GM23248 (cell line): ENCODE measurements around the gene MED8. TPM values are rescaled to one million over a fixed set of nuclear protein-coding genes. Genes with fewer than 3 reads are reported as not detected.
A peak's percentile ranks its signal among the peaks of the same experiment; 100 is the strongest.
"Not testable (repeated sequence)": the region's sequence is repeated elsewhere in the genome, so short reads cannot be mapped to it uniquely, and the experiment has no call there.

Source experiments
- DNase-seq: peaks from one replicate; pipeline ENCODE4 v3.0.0-alpha.2; 2015
- H2AFZ ChIP-seq: fragments of 200-600 bp; sonication (generic); 2 replicates; pipeline ENCODE4 v1.6.1; 2016; ENCODE audit warnings: antibody characterized with exemption
- H3F3A ChIP-seq: fragments of 200-600 bp; sonication (generic); 2 replicates; pipeline ENCODE4 v1.6.1; 2016; ENCODE audit warnings: mild to moderate bottlenecking, antibody characterized with exemption, mixed run types; ENCODE audit not compliant: insufficient read depth
- H3K27ac ChIP-seq: fragments of 200-600 bp; sonication (generic); 2 replicates; pipeline ENCODE4 v1.5.1; 2016; ENCODE audit warnings: mild to moderate bottlenecking
- H3K27me3 ChIP-seq: fragments of 200-600 bp; sonication (generic); replicated peaks from 2 replicates; pipeline ENCODE4 v1.6.1; 2016; ENCODE audit warnings: mild to moderate bottlenecking; ENCODE audit not compliant: insufficient read depth
- H3K36me3 ChIP-seq: fragments of 200-600 bp; sonication (generic); 2 replicates; pipeline ENCODE4 v1.6.1; 2016; ENCODE audit warnings: low read depth, mild to moderate bottlenecking
- H3K4me1 ChIP-seq: fragments of 200-600 bp; sonication (generic); 2 replicates; pipeline ENCODE4 v1.6.1; 2016; ENCODE audit warnings: mild to moderate bottlenecking; ENCODE audit not compliant: insufficient read depth
- H3K4me2 ChIP-seq: fragments of 200-600 bp; sonication (generic); one replicate; pipeline ENCODE4 v1.6.1; 2016; ENCODE audit warnings: mild to moderate bottlenecking; ENCODE audit not compliant: unreplicated experiment
- H3K4me3 ChIP-seq: fragments of 200-600 bp; sonication (generic); 2 replicates; pipeline ENCODE4 v1.5.1; 2016; ENCODE audit warnings: mild to moderate bottlenecking
- H3K79me2 ChIP-seq: fragments of 200-600 bp; sonication (generic); 2 replicates; pipeline ENCODE4 v1.6.1; 2016; ENCODE audit warnings: mild to moderate bottlenecking; ENCODE audit not compliant: insufficient read depth
- H3K9ac ChIP-seq: fragments of 200-600 bp; sonication (generic); 2 replicates; pipeline ENCODE4 v1.6.1; 2016; ENCODE audit warnings: mild to moderate bottlenecking
- H3K9me2 ChIP-seq: fragments of 200-600 bp; sonication (generic); 2 replicates; pipeline ENCODE4 v1.6.1; 2016; ENCODE audit warnings: mixed run types, mild to moderate bottlenecking, moderate library complexity; ENCODE audit not compliant: insufficient read depth
- H3K9me3 ChIP-seq: fragments of 200-600 bp; sonication (generic); one replicate; pipeline ENCODE4 v1.6.1; 2017; ENCODE audit warnings: low read depth
- H4K20me1 ChIP-seq: fragments of 200-600 bp; sonication (generic); 2 replicates; pipeline ENCODE4 v1.6.0; 2016; ENCODE audit not compliant: insufficient read depth
- EZH2 ChIP-seq: fragments of 200-600 bp; sonication (generic); IDR thresholded peaks from 2 replicates; pipeline ENCODE4 v1.6.1; 2018; ENCODE audit warnings: antibody characterized with exemption, mild to moderate bottlenecking; ENCODE audit not compliant: insufficient read depth, poor library complexity, severe bottlenecking
- EZH2phosphoT487 ChIP-seq: fragments of 200-600 bp; sonication (generic); IDR thresholded peaks from 2 replicates; pipeline ENCODE4 v1.6.1; 2018; ENCODE audit warnings: antibody characterized with exemption, moderate library complexity, mild to moderate bottlenecking, low read depth; ENCODE audit not compliant: insufficient read depth
- WGBS, 2 experiments: methylation state at CpG; one replicate each; pipeline ENCODE4 v1.1.6; 2015 to 2017; ENCODE audit warnings: low lambda C conversion rate in 2 of 2, low coverage in 1 of 2; ENCODE audit errors: missing lambda C conversion rate in 2 of 2; 5-methylcytosine and 5-hydroxymethylcytosine counted together
- in situ Hi-C: fragments of 300-500 bp; cut with MboI; formaldehyde crosslinking; loops from 2 replicates; pipeline ENCODE4 v1.15.0; 2020
- polyA plus RNA-seq: library from polyadenylated mRNA; unstranded; fragments of >200 nt; fragmentation: Nextera tagmentation; extraction: Ambion mirVana; gene quantifications from 2 replicates; pipeline ENCODE4 v1.2.1, GENCODE V29; 2016
- total RNA-seq: library from RNA; depleted of rRNA; stranded (reverse); fragments of >200 nt; shearing (Covaris generic); gene quantifications from 2 replicates; pipeline ENCODE4 v1.2.3, GENCODE V29; 2014

MED8 gene
- total and polyA plus RNA-seq, 2 experiments from 2014 or later = 53.5 to 78.3 TPM

- no peaks in the 10 kb centered on the region for H3K9me2 ChIP-seq
Observed at GRCh38 chr1:43373066-43373940, 16.3 kb downstream of the MED8 start.

GRCh38 chr1:43372172-43372571 lies 17.4 kb downstream of the MED8 start:
- no peaks in the 10 kb centered on the region for H3K36me3 ChIP-seq
- in situ Hi-C loops = no loop called here
- H3K9me2 ChIP-seq = no peaks in the 10 kb centered on the region
- H3K79me2 ChIP-seq = peaks cover 32% of the 10 kb centered on the region
- no peaks in the 10 kb centered on the region for H3K27me3 ChIP-seq
- no peaks in the 10 kb centered on the region for H3K9me3 ChIP-seq
- H3K27ac ChIP-seq = peak overlapping the region; percentile 89
- no peaks in the 10 kb centered on the region for H4K20me1 ChIP-seq
- peaks cover 26% of the 10 kb centered on the region for H3K4me1 ChIP-seq
- 0 out of 2 replicates have a peak overlapping the region, but pooled peaks have one; percentile 29 for H3K9ac ChIP-seq
- WGBS, 2 experiments = 91 to 92% methylated on average over 4 to 5 of the region's 5 CpGs
- H3F3A ChIP-seq = peaks cover 59% of the 10 kb centered on the region
- TF ChIP-seq EZH2phosphoT487 (no peak), EZH2 (no peak)
- H3K4me2 ChIP-seq = peak overlapping the region; percentile 4
- H2AFZ ChIP-seq = no peak overlapping the region
- no peak overlapping the region for H3K4me3 ChIP-seq
- DNase-seq = peak; percentile 20

More at GRCh38 chr1:43373066-43373940, 16.3 kb downstream of the MED8 start:
- peak overlapping the region; percentile 89 for H3K27ac ChIP-seq
- TF ChIP-seq EZH2 (no peak), EZH2phosphoT487 (no peak)
- peaks cover 58% of the 10 kb centered on the region for H3F3A ChIP-seq
- H3K4me1 ChIP-seq = peaks cover 26% of the 10 kb centered on the region
- peak; percentile 96 for DNase-seq
- no peaks in the 10 kb centered on the region for H3K27me3 ChIP-seq
- WGBS, 2 experiments = 24 to 29% methylated on average over 4 of the region's 4 CpGs
- in situ Hi-C loops = no loop called here
- peaks cover 32% of the 10 kb centered on the region for H3K79me2 ChIP-seq
- no peak overlapping the region for H3K4me3 ChIP-seq
- H3K9ac ChIP-seq = peak overlapping the region; percentile 40
- peak overlapping the region; percentile 36; the same call in 1 of the 2 replicates for H2AFZ ChIP-seq
- no peaks in the 10 kb centered on the region for H4K20me1 ChIP-seq
- no peaks in the 10 kb centered on the region for H3K36me3 ChIP-seq
- no peaks in the 10 kb centered on the region for H3K9me3 ChIP-seq
- peak overlapping the region; percentile 44 for H3K4me2 ChIP-seq

DNA sequence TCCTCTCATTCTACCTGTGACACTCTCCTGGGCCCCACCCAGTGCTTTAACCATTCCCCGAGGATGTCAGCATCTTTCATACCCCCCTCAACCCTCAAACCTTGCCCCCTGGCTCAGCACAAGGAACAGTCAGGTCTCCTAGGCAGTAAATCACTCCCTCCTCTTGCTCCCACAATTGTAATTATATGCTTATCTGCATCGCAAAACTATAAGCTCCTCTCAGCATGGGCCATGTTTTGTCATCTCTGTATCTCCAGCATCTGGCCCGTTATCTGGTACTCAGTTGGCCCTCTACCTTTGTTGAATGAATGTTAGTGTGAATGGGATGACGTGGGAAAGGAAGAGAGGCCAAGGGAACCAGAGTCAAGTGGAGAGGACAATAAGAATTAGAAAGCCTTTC lies 19.0 kb downstream of the MED8 start:
- H3K27me3 ChIP-seq = no peaks in the 10 kb centered on the region
- no peak overlapping the region for H3K27ac ChIP-seq
- H3K9me3 ChIP-seq = no peaks in the 10 kb centered on the region
- H3K4me2 ChIP-seq = no peak overlapping the region
- no peaks in the 10 kb centered on the region for H3K9me2 ChIP-seq
- peaks cover 48% of the 10 kb centered on the region for H3K79me2 ChIP-seq
- TF ChIP-seq EZH2phosphoT487 = no peak
- no peak for TF ChIP-seq EZH2
- no peak overlapping the region for H2AFZ ChIP-seq
- H3K9ac ChIP-seq = no peak overlapping the region
- DNase-seq = no peak
- no peaks in the 10 kb centered on the region for H4K20me1 ChIP-seq
- no peaks in the 10 kb centered on the region for H3K36me3 ChIP-seq
- WGBS, 2 experiments = 85 to 92% methylated on average over 4 of the region's 4 CpGs
- no peak overlapping the region for H3K4me3 ChIP-seq
- in situ Hi-C loops = no loop called here
- H3K4me1 ChIP-seq = peaks cover 32% of the 10 kb centered on the region
- H3F3A ChIP-seq = peaks cover 51% of the 10 kb centered on the region

DNA sequence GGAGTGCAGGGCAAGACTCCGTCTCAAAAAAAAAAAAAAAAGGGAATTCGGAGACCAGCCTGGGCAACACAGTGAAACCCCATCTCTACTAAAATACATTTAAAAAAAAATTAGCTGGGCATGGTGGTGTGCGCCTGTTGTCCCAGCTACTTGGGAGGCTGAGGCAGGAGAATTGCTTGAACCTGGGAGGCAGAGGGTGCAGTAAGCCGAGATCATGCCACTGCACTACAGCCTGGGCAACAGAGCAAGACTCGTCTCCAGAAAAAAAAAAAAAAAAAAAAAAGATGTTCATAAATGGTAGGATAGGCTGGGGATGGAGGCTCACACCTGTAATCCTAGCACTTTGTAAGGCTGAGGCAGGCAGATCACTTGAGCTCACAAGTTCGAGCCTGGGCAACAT lies 19.8 kb downstream of the MED8 start:
- H3K9ac ChIP-seq, H3K4me3 ChIP-seq, DNase-seq, H3K36me3 ChIP-seq, H2AFZ ChIP-seq, H4K20me1 ChIP-seq, H3K9me2 ChIP-seq, H3K27ac ChIP-seq, H3K4me2 ChIP-seq, in situ Hi-C loops, H3K9me3 ChIP-seq, H3K27me3 ChIP-seq: not testable (repeated sequence)
- H3K79me2 ChIP-seq = peaks cover 56% of the 10 kb centered on the region
- WGBS, 2 experiments = 96 to 100% methylated on average over 6 of the region's 6 CpGs
- peaks cover 32% of the 10 kb centered on the region for H3K4me1 ChIP-seq
- peaks cover 56% of the 10 kb centered on the region for H3F3A ChIP-seq
